Osteocyte (in vitro differentiated cells): ENCODE measurements around the gene KRT78. TPM values are rescaled to one million over a fixed set of nuclear protein-coding genes. Genes with fewer than 3 reads are reported as not detected.

Source experiments
- DNase-seq: peaks from one replicate; pipeline ENCODE4 v3.0.0; 2021; ENCODE audit warnings: mixed read lengths; ENCODE audit not compliant: unreplicated experiment; ENCODE audit errors: extremely low spot score
- H3K27ac Mint-ChIP-seq: one replicate; pipeline ENCODE4 v1.8.0; 2021; ENCODE audit warnings: mild to moderate bottlenecking, mixed read lengths; ENCODE audit not compliant: unreplicated experiment
- H3K27me3 Mint-ChIP-seq: one replicate; pipeline ENCODE4 v1.8.0; 2021; ENCODE audit warnings: mixed read lengths; ENCODE audit not compliant: unreplicated experiment
- H3K36me3 Mint-ChIP-seq: one replicate; pipeline ENCODE4 v1.8.0; 2021; ENCODE audit warnings: mixed read lengths; ENCODE audit not compliant: unreplicated experiment
- H3K4me1 Mint-ChIP-seq: one replicate; pipeline ENCODE4 v1.8.0; 2021; ENCODE audit warnings: mixed read lengths; ENCODE audit not compliant: unreplicated experiment
- H3K4me3 Mint-ChIP-seq: one replicate; pipeline ENCODE4 v1.8.0; 2021; ENCODE audit warnings: mild to moderate bottlenecking, moderate library complexity, mixed read lengths; ENCODE audit not compliant: unreplicated experiment
- H3K9me3 Mint-ChIP-seq: one replicate; pipeline ENCODE4 v1.8.0; 2021; ENCODE audit warnings: mixed read lengths; ENCODE audit not compliant: unreplicated experiment
- total RNA-seq: library from RNA; stranded (reverse); gene quantifications from 2 replicates; pipeline ENCODE4 v1.2.1, GENCODE V29; 2021
- TF ChIP-seq, protein P1 (sequence below): fragments of 200-600 bp; sonication (generic); IDR thresholded peaks from 2 replicates; pipeline ENCODE4 v1.5.0; 2021; ENCODE audit warnings: antibody characterized with exemption, mild to moderate bottlenecking, moderate library complexity

KRT78 gene
- total RNA-seq, 1 donor from 2014 or later = not detected

DNA sequence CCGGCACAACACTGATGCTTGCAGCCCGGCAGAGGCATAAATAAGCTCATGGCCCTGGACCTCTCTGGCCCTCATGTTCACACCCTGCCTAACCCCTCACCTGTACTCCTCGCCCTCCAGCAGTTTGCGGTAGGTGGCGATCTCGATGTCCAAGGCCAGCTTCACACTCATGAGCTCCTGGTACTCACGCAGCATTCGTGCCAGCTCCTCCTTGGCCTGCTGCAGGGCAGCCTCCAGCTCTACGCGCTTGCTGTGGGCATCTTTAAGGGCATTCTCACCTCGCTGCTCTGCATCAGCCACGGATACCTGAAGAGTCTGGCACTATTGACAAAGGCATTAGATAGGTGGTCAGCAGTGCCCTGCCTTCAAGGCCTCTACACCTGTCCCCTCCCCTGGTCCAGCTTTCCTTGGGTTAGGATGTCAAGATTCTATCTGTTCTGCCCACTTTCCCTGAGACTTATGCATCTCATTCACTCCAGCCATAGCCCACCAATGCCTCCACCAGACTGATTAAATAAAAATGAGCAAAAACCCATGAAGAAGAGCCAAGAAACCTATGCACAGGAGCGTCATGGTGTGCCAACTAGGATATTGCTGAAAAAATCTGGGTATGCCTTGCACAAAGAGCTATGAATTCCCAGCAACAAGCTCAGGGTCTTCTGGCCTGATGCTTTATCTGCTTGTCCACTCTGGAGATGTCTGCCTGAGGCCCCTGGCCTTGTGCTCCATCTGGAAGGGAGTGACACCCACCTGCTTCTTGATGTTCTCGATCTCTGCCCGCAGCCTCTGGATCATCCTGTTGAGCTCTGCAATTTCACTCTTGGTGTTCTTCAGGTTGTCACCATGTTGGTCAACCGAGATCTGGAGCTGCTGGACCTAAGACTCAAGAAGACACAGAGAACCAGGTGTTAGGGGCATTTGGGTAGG is 41.0 kb downstream of the KRT78 start:
- Mint-ChIP-seq H3K4me1 (no peaks in the 10 kb centered on the region), H3K4me3 (no peak overlapping the region), H3K27me3 (peaks cover 59% of the 10 kb centered on the region), H3K27ac (no peak overlapping the region), H3K36me3 (no peaks in the 10 kb centered on the region), H3K9me3 (no peaks in the 10 kb centered on the region)
- TF ChIP-seq, protein P1, sequence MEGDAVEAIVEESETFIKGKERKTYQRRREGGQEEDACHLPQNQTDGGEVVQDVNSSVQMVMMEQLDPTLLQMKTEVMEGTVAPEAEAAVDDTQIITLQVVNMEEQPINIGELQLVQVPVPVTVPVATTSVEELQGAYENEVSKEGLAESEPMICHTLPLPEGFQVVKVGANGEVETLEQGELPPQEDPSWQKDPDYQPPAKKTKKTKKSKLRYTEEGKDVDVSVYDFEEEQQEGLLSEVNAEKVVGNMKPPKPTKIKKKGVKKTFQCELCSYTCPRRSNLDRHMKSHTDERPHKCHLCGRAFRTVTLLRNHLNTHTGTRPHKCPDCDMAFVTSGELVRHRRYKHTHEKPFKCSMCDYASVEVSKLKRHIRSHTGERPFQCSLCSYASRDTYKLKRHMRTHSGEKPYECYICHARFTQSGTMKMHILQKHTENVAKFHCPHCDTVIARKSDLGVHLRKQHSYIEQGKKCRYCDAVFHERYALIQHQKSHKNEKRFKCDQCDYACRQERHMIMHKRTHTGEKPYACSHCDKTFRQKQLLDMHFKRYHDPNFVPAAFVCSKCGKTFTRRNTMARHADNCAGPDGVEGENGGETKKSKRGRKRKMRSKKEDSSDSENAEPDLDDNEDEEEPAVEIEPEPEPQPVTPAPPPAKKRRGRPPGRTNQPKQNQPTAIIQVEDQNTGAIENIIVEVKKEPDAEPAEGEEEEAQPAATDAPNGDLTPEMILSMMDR = no peak
- no peak for DNase-seq

DNA sequence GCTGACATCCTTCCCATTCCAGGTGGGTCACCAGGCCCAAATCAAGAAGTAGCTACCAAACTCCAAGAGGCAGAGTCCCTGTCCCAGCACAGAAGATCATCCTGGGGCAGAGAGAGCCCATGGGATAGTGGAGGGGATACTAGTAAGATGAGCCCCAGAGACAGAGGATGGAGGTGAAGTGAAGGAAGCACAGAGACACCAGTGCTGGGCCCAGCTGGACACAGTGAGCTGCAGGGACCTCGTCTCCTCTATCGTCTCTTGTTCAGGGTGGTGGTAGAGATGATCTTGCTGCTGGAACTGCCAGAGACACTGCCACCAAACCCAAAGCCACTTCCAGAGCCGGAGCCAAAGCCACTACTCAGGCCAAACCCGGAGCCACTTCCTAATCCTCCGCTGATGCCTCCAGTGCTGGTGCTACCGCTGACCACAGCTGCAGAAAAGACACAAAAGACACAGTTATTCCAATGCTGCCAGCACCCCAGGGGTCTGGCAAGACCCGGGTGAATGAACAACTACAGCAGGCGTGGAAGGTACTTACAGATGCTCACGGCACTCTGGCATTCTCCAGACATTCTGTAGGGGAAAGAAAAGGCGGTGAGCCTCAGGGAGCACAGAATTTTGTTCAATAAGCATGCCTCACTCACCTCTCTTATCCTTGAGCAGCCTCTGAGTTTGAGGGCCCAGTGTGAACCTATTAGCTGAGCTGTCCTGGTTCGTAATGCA is 41.8 kb downstream of the KRT78 start:
- Mint-ChIP-seq H3K27ac (no peak overlapping the region), H3K9me3 (no peaks in the 10 kb centered on the region), H3K36me3 (no peaks in the 10 kb centered on the region), H3K4me3 (no peak overlapping the region), H3K27me3 (peaks cover 63% of the 10 kb centered on the region), H3K4me1 (no peaks in the 10 kb centered on the region)
- no peak for DNase-seq
- TF ChIP-seq, protein P1 = no peak

DNA sequence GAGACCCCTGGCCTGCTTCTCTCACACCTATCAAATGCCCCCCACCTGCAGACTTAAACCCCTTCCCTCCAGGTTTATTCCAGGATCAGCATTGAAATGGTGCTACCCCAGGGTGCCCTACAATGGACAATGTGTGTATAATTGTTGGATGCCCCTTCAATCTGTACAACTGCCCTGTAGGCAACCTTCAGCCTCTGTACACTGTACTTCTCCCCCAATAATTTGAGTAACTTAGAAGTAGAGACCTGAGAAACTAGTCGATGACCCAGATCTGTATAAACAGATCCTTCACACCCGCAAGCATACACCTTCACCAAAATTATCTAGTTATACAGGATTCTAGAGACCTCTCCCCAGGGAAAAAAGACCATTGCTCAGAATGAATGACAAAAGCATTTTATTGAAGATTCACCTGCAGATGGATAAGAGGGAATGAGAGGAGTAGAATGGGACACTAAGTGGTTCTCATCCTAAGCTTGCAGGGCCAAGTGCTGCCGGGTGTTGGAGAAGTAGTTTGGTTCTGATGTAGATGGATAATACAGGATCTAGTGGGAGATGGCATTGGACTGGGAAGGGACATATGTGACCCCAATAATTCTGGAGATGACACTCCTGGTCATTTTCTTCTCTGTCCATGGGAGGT is 42.5 kb downstream of the KRT78 start:
- DNase-seq = no peak
- H3K27ac Mint-ChIP-seq = no peak overlapping the region

GRCh38 chr12:52805739-52806138 is 43.1 kb downstream of the KRT78 start:
- TF ChIP-seq, protein P1 = no peak
- Mint-ChIP-seq H3K27ac (no peak overlapping the region), H3K36me3 (no peaks in the 10 kb centered on the region), H3K9me3 (no peaks in the 10 kb centered on the region), H3K27me3 (peaks cover 55% of the 10 kb centered on the region), H3K4me1 (no peaks in the 10 kb centered on the region), H3K4me3 (no peak overlapping the region)
- no peak for DNase-seq

More for the DNA sequence above, 42.5 kb downstream of the KRT78 start:
- Mint-ChIP-seq H3K36me3 (no peaks in the 10 kb centered on the region), H3K4me1 (no peaks in the 10 kb centered on the region), H3K27me3 (peaks cover 60% of the 10 kb centered on the region), H3K9me3 (no peaks in the 10 kb centered on the region), H3K4me3 (no peak overlapping the region)
- TF ChIP-seq, protein P1 = no peak

DNA sequence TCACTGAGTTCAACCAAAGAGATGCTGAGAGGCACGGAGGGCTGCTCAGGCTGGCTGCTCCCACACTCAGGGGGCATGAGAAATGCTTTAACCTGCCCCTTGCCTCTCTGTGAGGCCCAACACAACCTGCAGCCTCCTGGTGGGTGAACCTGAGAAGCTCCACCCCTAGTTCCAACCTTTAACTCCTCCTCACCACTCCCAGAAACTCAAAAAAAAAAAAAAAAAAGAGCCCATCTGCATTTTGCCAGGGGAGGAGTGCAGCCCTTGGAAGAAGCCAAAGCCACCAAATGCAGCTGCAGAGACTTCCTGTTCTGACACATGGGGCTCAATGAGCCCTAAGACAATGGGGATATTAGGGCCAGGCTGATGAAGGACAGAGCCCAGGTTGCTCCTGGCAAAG is 43.8 kb downstream of the KRT78 start:
- H3K4me3 Mint-ChIP-seq = no peak overlapping the region
- no peaks in the 10 kb centered on the region for H3K36me3 Mint-ChIP-seq
- no peaks in the 10 kb centered on the region for H3K4me1 Mint-ChIP-seq
- H3K27ac Mint-ChIP-seq = no peak overlapping the region
- peaks cover 52% of the 10 kb centered on the region for H3K27me3 Mint-ChIP-seq
- TF ChIP-seq, protein P1 = no peak
- no peak for DNase-seq
- H3K9me3 Mint-ChIP-seq = no peaks in the 10 kb centered on the region
